NT2/D1 (cell line): ENCODE measurements around the gene LCN1.

Experiments used
- SUZ12 ChIP-seq: IDR thresholded peaks from 2 replicates; pipeline ENCODE4 v1.6.1; 2011; ENCODE audit not compliant: insufficient read length, insufficient read depth; ENCODE audit errors: extremely low read depth
- YY1 ChIP-seq: IDR thresholded peaks from 2 replicates; pipeline ENCODE4 v1.6.1; 2011; ENCODE audit not compliant: insufficient read length, insufficient read depth

DNA sequence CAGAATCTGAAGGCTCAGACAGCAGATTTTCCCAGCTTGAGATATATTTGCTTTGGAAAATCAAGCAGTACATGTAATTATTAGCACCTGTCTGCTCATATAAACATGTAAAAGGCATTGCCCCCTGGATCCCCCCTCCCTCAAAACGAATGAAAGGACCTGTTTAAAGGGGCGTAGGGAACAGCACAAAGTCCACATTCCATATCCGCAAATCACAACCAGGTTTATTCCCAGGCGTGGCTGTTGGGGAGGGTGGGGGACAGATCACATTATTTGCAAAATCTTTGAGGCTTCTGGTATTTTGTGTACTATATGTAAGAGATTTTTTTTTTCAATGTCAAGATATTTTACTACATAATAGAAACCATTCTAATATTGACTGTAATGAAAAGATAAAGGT, 29.5 kb upstream of the LCN1 start:
- no peak for TF ChIP-seq YY1
- TF ChIP-seq SUZ12, result no peak
